Body of pancreas (tissue), 4 donors: ENCODE results near the gene TOP2B.

ENCODE experiments used
- CTCF ChIP-seq, 7 experiments: fragments of 450-650 bp in 4 of 7; fragments of 200-600 bp in 3 of 7; sonication (generic) in 3 of 7; IDR thresholded peaks; one replicate each; pipeline ENCODE4 v1.5.1; 2016 to 2019; ENCODE audit warnings: antibody characterized with exemption in 7 of 7
- POLR2A ChIP-seq, 3 donors: fragments of 450-650 bp; IDR thresholded peaks; one replicate each; pipeline ENCODE4 v1.6.1; 2016; ENCODE audit warnings: antibody characterized with exemption in 3 of 3, mild to moderate bottlenecking in 2 of 3

GRCh38 chr3:25653322-25653721 is 11.4 kb downstream of the TOP2B start:
- no peak for TF ChIP-seq CTCF (IDR thresholded peaks at IDR 0.05)
- no peak for TF ChIP-seq POLR2A (IDR thresholded peaks at IDR 0.05)
